ENCODE data around the gene SRSF7.

SRSF7 gene

DNA sequence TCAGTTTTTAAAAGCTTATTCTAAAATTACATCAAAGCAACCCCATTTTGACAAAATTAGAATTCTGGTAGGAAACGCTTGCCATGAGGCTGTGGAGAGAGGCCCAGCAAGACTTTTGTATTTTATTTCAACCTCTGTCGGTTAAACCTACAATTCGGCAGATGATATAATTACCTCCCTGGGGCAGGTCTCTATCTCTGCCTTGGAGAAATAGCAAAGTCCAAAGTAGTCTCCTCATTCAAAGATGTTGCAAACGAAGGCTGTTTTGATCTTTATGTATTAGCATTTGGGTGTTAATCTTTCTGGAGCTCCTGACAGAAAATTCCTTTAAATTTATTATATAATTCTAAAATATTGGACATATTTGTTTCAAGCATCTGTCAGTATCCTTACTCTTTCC, 49.6 kb downstream of the SRSF7 start:
- DNase-seq (ENCODE audit: low spot score), result no peak

DNA sequence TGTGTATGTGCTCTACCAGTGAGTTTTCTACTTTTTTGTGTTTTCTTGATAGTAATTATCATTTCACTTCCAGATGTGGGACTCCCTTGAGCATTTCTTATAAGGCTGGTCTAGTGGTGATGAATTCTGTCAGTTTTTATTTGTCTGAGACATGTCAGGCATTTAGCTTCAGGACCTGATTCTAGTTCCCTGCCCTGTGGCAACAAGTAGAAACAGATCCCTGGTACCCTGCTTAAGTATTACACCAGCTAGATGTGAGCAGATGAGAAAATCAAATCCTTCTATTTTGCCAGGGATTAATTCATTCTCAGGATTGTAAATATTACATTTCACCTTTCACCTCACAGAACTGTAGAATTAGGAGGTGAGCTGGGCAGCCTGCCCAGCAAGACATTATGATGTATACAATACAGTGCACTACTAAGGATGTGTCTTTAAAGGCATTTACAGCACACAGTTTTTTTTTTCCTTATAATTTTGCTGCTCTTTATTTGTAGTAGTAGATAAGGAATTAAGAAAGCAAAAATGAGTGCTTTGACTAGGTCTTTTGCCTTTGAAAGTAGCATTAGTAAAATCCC, 50.2 kb downstream of the SRSF7 start:
- no peak for DNase-seq (ENCODE audit: low spot score)

DNA sequence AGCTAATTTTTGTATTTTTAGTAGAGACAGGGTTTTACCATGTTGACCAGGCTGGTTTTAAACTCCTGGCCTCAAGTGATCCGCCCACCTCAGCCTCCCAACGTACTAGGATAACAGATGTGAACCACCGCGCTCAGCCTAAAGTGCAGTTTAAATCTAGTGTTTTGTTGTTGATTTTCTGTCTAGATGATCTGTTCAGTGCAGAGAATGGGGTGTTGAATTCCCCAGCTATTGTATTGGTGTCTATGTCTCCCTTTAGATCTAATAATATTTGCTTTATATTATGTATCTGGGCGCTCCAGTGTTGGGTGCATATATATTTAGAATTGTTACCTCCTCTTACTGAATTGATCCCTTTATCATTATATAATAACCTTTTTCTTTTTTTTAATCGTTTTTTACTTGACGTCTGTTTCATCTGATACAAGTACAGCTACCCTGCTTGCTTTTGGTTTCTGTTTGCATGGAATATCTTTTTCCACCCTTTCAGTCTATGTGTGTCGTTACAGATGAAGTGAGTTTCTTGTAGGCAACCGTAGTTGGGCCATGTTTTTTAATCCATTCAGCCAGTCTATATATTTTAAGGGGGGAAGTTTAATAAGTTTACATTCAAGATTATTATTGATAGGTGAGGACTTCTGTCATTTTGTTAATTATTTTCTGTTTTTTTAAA, 50.9 kb downstream of the SRSF7 start:
- no peak for DNase-seq (ENCODE audit: low spot score)

DNA sequence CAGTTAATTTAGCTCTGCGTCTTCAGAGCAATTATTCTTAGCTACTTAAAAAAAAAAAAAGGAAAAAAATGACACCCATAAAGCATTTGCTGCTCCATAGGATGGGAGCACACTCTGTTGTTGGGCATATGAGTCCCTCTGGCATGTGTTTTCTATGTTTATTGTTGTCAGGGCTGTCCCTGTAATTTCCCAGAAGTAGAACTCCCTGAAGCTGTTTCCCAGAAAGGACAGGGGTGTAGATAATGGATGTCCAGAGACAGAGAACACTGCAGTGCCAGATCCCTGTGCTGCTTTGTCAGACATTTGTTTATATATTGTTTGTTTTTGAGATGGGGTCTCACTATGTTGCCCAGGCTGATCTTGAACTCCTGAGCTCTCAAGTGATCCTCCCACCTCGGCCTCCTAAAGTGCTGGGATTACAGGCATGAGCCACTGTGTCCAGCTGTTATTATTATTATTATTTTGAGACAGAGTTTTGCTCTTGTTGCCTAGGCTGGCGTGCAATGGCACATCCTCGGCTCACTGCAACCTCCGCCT, 52.6 kb downstream of the SRSF7 start:
- no peak for DNase-seq (ENCODE audit: low spot score)

DNA sequence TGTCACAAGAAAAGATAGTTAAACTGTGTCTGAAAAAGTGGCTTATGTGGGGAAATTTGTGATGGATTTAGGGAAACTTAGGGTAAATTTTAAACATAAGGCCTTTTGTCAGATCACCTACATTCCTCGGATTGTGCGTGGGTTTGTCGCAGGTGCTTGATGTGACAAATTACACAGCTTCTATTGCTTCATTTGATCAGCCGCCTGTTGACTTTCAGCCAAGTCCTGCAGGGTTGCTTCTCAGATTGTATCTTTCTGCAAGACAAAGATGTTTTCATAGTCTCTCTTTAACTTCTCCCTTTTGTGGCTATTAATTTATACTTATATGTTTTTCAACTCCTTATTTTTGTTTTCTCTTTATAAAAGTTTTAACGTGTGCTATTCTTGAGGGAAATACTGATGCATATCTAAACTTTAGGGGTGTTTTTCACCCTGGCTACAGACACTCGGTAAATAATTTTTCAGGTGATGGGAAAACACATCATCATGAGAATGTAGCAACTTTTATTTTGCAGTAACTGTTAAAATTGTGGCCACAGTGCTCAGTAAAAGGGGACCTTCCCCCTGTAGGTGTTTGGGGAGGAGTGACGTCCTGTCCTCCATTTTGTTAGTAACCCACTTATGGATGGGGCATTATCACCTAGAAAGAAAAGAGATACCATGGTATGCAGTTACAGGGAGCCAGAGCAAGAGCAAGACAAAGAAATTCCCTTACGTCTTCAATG, 53.9 kb downstream of the SRSF7 start:
- no peak for DNase-seq (ENCODE audit: low spot score)

Measured in AG08395 (cell line).